Measurements from ENCODE around the gene MED12L.

GRCh38 chr3:151371526-151371925 lies 286.1 kb downstream of the MED12L start:
- TF ChIP-seq, protein P1, sequence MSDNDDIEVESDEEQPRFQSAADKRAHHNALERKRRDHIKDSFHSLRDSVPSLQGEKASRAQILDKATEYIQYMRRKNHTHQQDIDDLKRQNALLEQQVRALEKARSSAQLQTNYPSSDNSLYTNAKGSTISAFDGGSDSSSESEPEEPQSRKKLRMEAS (IDR thresholded peaks at IDR 0.05; ENCODE audit: low read depth, low read length): no peak
- TF ChIP-seq, protein P2, sequence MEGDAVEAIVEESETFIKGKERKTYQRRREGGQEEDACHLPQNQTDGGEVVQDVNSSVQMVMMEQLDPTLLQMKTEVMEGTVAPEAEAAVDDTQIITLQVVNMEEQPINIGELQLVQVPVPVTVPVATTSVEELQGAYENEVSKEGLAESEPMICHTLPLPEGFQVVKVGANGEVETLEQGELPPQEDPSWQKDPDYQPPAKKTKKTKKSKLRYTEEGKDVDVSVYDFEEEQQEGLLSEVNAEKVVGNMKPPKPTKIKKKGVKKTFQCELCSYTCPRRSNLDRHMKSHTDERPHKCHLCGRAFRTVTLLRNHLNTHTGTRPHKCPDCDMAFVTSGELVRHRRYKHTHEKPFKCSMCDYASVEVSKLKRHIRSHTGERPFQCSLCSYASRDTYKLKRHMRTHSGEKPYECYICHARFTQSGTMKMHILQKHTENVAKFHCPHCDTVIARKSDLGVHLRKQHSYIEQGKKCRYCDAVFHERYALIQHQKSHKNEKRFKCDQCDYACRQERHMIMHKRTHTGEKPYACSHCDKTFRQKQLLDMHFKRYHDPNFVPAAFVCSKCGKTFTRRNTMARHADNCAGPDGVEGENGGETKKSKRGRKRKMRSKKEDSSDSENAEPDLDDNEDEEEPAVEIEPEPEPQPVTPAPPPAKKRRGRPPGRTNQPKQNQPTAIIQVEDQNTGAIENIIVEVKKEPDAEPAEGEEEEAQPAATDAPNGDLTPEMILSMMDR (IDR thresholded peaks at IDR 0.05; ENCODE audit: low read depth, low read length): no peak
- no peak for TF ChIP-seq POLR2A (IDR thresholded peaks at IDR 0.05; ENCODE audit: extremely low read depth, insufficient read length)

Data from NB4 (cell line).